Measurements from ENCODE around the gene PTPRN2.
"Not testable (repeated sequence)": the region's sequence is repeated elsewhere in the genome, so short reads cannot be mapped to it uniquely, and the experiment has no call there.

The PTPRN2 gene

DNA sequence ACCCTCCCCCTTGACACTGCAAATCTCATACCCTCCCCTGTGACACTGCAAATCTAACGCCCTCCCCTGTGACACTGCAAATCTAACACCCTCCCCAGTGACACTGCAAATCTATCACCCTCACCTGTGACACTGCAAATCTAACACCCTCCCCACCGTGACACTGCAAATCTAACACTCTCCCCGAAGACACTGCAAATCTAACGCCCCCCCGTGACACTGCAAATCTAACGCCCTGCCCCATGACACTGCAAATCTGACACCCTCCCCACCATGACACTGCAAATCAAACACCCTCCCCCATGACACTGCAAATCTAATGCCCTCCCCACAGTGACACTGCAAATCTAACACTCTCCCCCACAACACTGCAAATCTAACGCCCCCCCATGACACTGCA is 647.1 kb downstream of the PTPRN2 start:
- TF ChIP-seq, protein P1, sequence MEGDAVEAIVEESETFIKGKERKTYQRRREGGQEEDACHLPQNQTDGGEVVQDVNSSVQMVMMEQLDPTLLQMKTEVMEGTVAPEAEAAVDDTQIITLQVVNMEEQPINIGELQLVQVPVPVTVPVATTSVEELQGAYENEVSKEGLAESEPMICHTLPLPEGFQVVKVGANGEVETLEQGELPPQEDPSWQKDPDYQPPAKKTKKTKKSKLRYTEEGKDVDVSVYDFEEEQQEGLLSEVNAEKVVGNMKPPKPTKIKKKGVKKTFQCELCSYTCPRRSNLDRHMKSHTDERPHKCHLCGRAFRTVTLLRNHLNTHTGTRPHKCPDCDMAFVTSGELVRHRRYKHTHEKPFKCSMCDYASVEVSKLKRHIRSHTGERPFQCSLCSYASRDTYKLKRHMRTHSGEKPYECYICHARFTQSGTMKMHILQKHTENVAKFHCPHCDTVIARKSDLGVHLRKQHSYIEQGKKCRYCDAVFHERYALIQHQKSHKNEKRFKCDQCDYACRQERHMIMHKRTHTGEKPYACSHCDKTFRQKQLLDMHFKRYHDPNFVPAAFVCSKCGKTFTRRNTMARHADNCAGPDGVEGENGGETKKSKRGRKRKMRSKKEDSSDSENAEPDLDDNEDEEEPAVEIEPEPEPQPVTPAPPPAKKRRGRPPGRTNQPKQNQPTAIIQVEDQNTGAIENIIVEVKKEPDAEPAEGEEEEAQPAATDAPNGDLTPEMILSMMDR (IDR thresholded peaks at IDR 0.05; ENCODE audit: extremely low read depth, insufficient read depth, missing control alignments), result no peak
- DNase-seq (ENCODE audit: low spot score), result no peak
- in situ Hi-C loops (cut with MboI; ENCODE audit: low pct_unique_long_range_greater_than_20kb, low sequenced_read_pairs, unreplicated experiment), result no loop called here

DNA sequence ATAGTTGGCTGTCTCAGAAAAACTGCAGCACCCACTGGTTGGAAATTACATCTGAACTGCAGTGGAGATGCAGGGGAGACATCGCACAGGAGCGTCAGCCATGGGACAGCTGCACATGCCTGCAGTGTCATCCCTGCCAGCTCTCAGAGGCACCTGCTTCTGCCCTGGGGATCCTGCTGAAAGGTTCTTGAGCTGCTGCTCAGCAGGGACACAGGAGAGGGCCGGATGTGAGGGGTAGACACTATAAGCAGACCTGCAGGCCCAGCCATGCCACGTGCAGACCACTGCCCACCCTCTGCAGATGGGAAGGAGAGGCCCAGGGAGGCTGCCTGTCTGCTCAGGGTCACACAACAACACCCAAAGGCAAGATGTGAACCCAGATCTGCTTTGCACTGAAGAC is 649.4 kb downstream of the PTPRN2 start:
- in situ Hi-C loops (cut with MboI; ENCODE audit: low pct_unique_long_range_greater_than_20kb, low sequenced_read_pairs, unreplicated experiment), result no loop called here
- DNase-seq (ENCODE audit: low spot score), result no peak
- TF ChIP-seq, protein P1 (IDR thresholded peaks at IDR 0.05; ENCODE audit: extremely low read depth, insufficient read depth, missing control alignments), result no peak

DNA sequence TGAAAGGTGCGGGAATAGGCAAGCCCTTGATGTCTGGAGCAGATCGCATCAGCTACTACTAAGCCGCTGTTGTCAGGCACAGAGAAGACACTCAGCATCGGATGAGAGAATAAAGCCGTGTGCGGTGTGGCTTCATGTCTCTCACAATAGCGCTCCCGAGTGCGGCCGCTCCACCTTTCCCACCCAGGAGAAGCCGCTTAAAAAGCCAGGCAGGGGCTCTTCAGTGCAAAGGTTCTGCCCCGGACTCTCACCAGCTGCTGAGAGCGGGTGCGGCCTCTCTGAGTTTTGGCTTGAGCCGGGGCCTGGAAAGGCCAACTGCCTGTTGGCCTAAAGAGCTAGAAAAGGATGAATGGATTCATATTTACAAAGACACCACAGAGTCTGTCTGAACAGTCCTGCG is 650.2 kb downstream of the PTPRN2 start:
- in situ Hi-C loops (cut with MboI; ENCODE audit: low pct_unique_long_range_greater_than_20kb, low sequenced_read_pairs, unreplicated experiment), result no loop called here
- TF ChIP-seq, protein P1 (IDR thresholded peaks at IDR 0.05; ENCODE audit: extremely low read depth, insufficient read depth, missing control alignments), result no peak
- no peak for DNase-seq (ENCODE audit: low spot score)

DNA sequence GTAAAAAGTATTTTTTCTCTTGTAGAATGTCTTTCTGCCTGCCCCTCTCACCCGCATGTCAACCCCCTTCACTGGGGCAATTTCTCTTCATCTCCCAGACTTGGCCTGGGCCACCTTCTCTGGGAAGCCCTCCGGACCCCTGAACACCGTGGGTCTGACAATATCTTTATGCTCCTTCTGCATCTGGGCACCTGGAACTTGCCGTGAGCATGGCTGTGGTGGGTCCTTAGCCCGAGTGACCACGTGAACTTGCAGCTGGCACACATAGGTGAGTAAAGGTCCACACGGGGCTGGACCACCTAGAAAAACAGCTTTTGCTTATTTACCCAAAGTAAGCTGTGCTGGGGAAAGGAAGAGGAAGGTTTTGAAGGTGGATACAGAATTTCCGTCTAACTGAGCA is 650.6 kb downstream of the PTPRN2 start:
- TF ChIP-seq, protein P1 (IDR thresholded peaks at IDR 0.05; ENCODE audit: extremely low read depth, insufficient read depth, missing control alignments), result no peak
- no peak for DNase-seq (ENCODE audit: low spot score)
- in situ Hi-C loops (cut with MboI; ENCODE audit: low pct_unique_long_range_greater_than_20kb, low sequenced_read_pairs, unreplicated experiment), result no loop called here

DNA sequence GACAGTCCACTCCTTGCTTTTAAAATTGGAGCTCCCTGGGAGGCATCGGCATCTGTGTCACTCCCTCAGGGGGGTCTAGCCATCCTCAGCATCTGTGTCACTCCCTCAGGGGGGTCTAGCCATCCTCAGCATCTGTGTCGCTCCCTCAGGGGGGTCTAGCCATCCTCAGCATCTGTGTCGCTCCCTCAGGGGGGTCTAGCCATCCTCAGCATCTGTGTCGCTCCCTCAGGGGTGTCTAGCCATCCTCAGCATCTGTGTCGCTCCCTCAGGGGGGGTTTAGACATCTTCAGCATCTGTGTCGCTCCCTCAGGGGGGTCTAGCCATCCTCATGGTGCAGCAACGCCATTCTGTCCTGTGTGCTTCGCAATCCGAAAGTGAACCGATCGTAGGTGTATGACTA is 651.9 kb downstream of the PTPRN2 start:
- DNase-seq (ENCODE audit: low spot score); in situ Hi-C loops (cut with MboI; ENCODE audit: low pct_unique_long_range_greater_than_20kb, low sequenced_read_pairs, unreplicated experiment): not testable (repeated sequence)

DNA sequence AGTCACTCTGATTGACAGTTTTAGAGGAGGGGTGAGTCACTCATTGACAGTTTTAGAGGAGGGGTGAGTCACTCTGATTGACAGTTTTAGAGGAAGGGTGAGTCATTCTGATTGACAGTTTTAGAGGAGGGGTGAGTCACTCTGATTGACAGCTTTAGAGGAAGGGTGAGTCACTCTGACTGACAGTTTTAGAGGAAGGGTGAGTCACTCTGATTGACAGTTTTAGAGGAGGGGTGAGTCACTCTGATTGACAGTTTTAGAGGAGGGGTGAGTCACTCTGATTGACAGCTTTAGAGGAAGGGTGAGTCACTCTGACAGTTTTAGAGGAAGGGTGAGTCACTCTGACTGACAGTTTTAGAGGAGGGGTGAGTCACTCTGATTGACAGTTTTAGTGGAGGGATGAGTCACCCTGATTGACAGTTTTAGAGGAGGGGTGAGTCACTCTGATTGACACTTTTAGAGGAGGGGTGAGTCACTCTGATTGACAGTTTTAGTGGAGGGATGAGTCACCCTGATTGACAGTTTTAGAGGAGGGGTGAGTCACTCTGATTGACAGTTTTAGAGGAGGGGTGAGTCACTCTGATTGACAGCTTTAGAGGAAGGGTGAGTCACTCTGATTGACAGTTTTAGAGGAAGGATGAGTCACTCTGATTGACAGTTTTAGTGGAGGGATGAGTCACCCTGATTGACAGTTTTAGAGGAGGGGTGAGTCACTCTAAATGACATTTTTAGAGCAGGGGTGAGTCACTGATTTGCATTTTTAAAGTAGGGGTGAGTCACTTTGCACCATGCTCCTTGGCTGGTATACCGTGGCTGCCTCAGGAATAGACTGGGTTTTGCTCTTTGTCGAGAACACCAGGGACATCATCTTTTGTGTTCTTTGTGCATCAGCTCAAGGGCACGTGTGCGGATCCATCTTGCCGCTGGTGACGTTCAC is 654.1 kb downstream of the PTPRN2 start:
- in situ Hi-C loops (cut with MboI; ENCODE audit: low pct_unique_long_range_greater_than_20kb, low sequenced_read_pairs, unreplicated experiment); DNase-seq (ENCODE audit: low spot score): not testable (repeated sequence)

DNA sequence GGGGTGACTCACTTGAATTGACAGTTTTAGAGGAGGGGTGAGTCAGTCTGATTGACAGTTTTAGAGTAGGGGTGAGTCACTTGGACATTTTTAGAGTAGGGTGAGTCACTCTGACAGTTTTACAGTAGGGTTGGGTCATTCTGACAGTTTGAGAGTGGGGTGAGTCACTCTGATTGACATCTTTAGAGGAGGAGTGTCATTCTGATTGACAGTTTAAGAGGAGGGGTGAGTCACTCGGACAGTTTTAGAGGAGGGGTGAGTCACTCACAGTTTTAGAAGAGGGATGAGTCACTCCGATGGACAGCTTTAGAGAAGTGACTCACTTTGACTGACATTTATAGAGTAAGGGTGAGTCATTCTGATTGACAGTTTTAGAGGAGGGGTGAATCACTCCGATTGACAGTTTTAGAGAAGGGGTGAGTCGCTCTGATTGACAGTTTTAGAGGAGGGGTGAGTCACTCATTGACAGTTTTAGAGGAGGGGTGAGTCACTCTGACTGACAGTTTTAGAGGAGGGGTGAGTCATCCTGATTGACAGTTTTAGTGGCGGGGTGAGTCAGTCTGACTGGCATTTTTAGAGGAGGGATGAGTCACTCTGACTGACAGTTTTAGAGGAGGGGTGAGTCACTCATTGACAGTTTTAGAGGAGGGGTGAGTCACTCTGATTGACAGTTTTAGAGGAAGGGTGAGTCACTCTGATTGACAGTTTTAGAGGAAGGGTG is 655.0 kb downstream of the PTPRN2 start:
- no peak for DNase-seq (ENCODE audit: low spot score)
- in situ Hi-C loops (cut with MboI; ENCODE audit: low pct_unique_long_range_greater_than_20kb, low sequenced_read_pairs, unreplicated experiment), result no loop called here
- TF ChIP-seq, protein P1 (IDR thresholded peaks at IDR 0.05; ENCODE audit: extremely low read depth, insufficient read depth, missing control alignments), result no peak
